WTC11 (cell line): Measurements from ENCODE around the gene TM9SF3. TPM values are rescaled to one million over a fixed set of nuclear protein-coding genes. Genes with fewer than 3 reads are reported as not detected.

Experiments used
- ATAC-seq: fragments of 200-7000 bp; cut with Tn5 transposase; 2 replicates; pipeline ENCODE4 v1.10.0; 2021; ENCODE audit warnings: mild to moderate bottlenecking, moderate library complexity
- CTCF ChIA-PET: fragments of 300-600 bp; sonication (Branson Sonifier 250); formaldehyde crosslinking; loops from one replicate; lab custom pipeline; 2021; ENCODE audit warnings: antibody characterized with exemption; lab: Charles Lee
- POLR2A ChIA-PET: fragments of 350-600 bp; sonication (Branson Sonifier 250); formaldehyde crosslinking; loops from one replicate; lab custom pipeline; 2021; ENCODE audit warnings: antibody characterized with exemption; lab: Charles Lee
- DNase-seq: peaks from one replicate; pipeline ENCODE4 v3.0.0; 2021; ENCODE audit warnings: low spot score
- H3K27ac Mint-ChIP-seq: 2 replicates; pipeline ENCODE4 v1.8.0; 2021; ENCODE audit warnings: mixed read lengths
- H3K27me3 Mint-ChIP-seq: 2 replicates; pipeline ENCODE4 v1.8.0; 2021; ENCODE audit warnings: low read depth, mild to moderate bottlenecking, moderate library complexity, mixed read lengths
- H3K36me3 Mint-ChIP-seq: 2 replicates; pipeline ENCODE4 v1.8.0; 2021; ENCODE audit warnings: mixed read lengths
- H3K4me1 Mint-ChIP-seq: 2 replicates; pipeline ENCODE4 v1.8.0; 2022; ENCODE audit warnings: mixed read lengths
- H3K4me3 Mint-ChIP-seq: 2 replicates; pipeline ENCODE4 v1.8.0; 2021; ENCODE audit warnings: mild to moderate bottlenecking, moderate library complexity, mixed read lengths
- H3K9me3 Mint-ChIP-seq: 2 replicates; pipeline ENCODE4 v1.8.0; 2021; ENCODE audit warnings: mixed read lengths
- AFF4 ChIP-seq: sonication (generic); formaldehyde crosslinking; IDR thresholded peaks from 2 replicates; pipeline ENCODE4 v1.8.1; 2023; ENCODE audit warnings: mild to moderate bottlenecking, missing genetic modification reagents, borderline replicate concordance
- AR ChIP-seq: fragments of 250-450 bp; sonication (Bioruptor Pico); IDR thresholded peaks from 2 replicates; pipeline ENCODE4 v1.9.0; 2021; ENCODE audit warnings: mild to moderate bottlenecking
- ELF4 ChIP-seq: sonication (generic); formaldehyde crosslinking; IDR thresholded peaks from 2 replicates; pipeline ENCODE4 v1.8.1; 2022; ENCODE audit warnings: low read depth, mild to moderate bottlenecking, moderate library complexity, missing genetic modification reagents
- EMX1 ChIP-seq: fragments of 250-450 bp; sonication (Bioruptor Pico); IDR thresholded peaks from 2 replicates; pipeline ENCODE4 v1.8.0; 2021; ENCODE audit warnings: mild to moderate bottlenecking
- HMGA2 ChIP-seq: fragments of 250-450 bp; sonication (Bioruptor Pico); IDR thresholded peaks from 2 replicates; pipeline ENCODE4 v1.4.0; 2021; ENCODE audit warnings: mild to moderate bottlenecking, moderate library complexity
- MAX ChIP-seq: sonication (generic); formaldehyde crosslinking; IDR thresholded peaks from 2 replicates; pipeline ENCODE4 v1.8.0; 2022; ENCODE audit warnings: mild to moderate bottlenecking, missing genetic modification reagents
- OVOL2 ChIP-seq: fragments of 250-450 bp; sonication (Bioruptor Pico); IDR thresholded peaks from 2 replicates; pipeline ENCODE4 v1.9.0; 2021; ENCODE audit warnings: mild to moderate bottlenecking, borderline replicate concordance
- PRRX2 ChIP-seq: fragments of 250-450 bp; sonication (Bioruptor Pico); IDR thresholded peaks from 2 replicates; pipeline ENCODE4 v1.8.0; 2021; ENCODE audit warnings: mild to moderate bottlenecking
- SP1 ChIP-seq: sonication (generic); formaldehyde crosslinking; conservative IDR thresholded peaks from 2 replicates; pipeline ENCODE4 v1.8.1; 2022; ENCODE audit warnings: missing genetic modification reagents
- total RNA-seq: library from RNA; stranded (reverse); gene quantifications from 3 replicates; pipeline ENCODE4 v1.2.3, GENCODE V29; 2021
- TF ChIP-seq, protein P1 (sequence below): sonication (generic); formaldehyde crosslinking; IDR thresholded peaks from 2 replicates; pipeline ENCODE4 v1.8.1; 2023; ENCODE audit warnings: mild to moderate bottlenecking, missing genetic modification reagents, moderate library complexity
- TF ChIP-seq, protein P2 (sequence below): fragments of 250-450 bp; sonication (Bioruptor Pico); IDR thresholded peaks from 2 replicates; pipeline ENCODE4 v2.1.2; 2022; ENCODE audit warnings: mild to moderate bottlenecking, moderate library complexity

Gene TM9SF3
- total RNA-seq, 1 experiment from 2014 or later = 116 TPM

DNA sequence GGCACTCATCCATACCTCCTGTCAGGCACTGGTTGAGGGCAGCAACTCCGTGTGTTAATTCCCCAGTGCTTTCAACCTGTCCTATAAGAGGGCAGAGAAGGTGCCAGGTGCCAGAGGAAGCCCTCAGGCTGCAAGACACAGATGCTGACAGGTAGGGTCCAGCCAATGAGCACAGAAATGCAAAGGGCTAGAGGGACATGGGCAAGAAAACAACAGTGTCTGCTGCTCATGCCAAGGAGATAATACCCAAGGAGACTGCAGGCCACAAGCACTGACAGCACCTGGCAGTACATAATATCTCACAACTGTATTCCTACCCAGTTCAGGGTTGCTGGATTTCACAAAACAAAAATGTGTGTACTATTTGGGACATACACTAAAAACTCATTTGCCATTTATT is 38.4 kb upstream of the TM9SF3 start:
- TF ChIP-seq, protein P1, sequence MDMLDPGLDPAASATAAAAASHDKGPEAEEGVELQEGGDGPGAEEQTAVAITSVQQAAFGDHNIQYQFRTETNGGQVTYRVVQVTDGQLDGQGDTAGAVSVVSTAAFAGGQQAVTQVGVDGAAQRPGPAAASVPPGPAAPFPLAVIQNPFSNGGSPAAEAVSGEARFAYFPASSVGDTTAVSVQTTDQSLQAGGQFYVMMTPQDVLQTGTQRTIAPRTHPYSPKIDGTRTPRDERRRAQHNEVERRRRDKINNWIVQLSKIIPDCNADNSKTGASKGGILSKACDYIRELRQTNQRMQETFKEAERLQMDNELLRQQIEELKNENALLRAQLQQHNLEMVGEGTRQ (CRISPR knock-in tag) = no peak
- TF ChIP-seq SP1 (CRISPR knock-in tag) (no peak), AR (CRISPR knock-in tag) (no peak), OVOL2 (CRISPR knock-in tag) (no peak), HMGA2 (CRISPR knock-in tag) (no peak), AFF4 (CRISPR knock-in tag) (no peak), ELF4 (CRISPR knock-in tag) (no peak), PRRX2 (CRISPR knock-in tag) (no peak), EMX1 (CRISPR knock-in tag) (no peak)
- H3K4me1 Mint-ChIP-seq = no peaks in the 10 kb centered on the region
- H3K4me3 Mint-ChIP-seq = no peak overlapping the region
- H3K9me3 Mint-ChIP-seq = no peaks in the 10 kb centered on the region
- no peak overlapping the region for H3K27ac Mint-ChIP-seq
- ChIA-PET CTCF (no interaction called here), POLR2A (no interaction called here)
- DNase-seq (no peak), ATAC-seq (no peak)
- H3K27me3 Mint-ChIP-seq = no peaks in the 10 kb centered on the region
- H3K36me3 Mint-ChIP-seq = no peaks in the 10 kb centered on the region; the same call in 1 of the 2 replicates

- no peak for ATAC-seq
- CTCF ChIA-PET = interaction anchor here (1.6 kb wide), 1 partner anchor 403 kb away, joined by 4 read pairs; no protein-coding TSS in a partner anchor
- no peaks in the 10 kb centered on the region for H3K9me3 Mint-ChIP-seq
- no peaks in the 10 kb centered on the region; the same call in 1 of the 2 replicates for H3K4me1 Mint-ChIP-seq
- H3K36me3 Mint-ChIP-seq = no peaks in the 10 kb centered on the region; the same call in 1 of the 2 replicates
- POLR2A ChIA-PET = no interaction called here
- TF ChIP-seq, protein P2, sequence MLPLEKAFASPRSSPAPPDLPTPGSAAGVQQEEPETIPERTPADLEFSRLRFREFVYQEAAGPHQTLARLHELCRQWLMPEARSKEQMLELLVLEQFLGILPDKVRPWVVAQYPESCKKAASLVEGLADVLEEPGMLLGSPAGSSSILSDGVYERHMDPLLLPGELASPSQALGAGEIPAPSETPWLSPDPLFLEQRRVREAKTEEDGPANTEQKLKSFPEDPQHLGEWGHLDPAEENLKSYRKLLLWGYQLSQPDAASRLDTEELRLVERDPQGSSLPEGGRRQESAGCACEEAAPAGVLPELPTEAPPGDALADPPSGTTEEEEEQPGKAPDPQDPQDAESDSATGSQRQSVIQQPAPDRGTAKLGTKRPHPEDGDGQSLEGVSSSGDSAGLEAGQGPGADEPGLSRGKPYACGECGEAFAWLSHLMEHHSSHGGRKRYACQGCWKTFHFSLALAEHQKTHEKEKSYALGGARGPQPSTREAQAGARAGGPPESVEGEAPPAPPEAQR (CRISPR knock-in tag) = no peak
- no peak for TF ChIP-seq MAX
- no peak overlapping the region for H3K4me3 Mint-ChIP-seq
- no peaks in the 10 kb centered on the region; the same call in 1 of the 2 replicates for H3K27me3 Mint-ChIP-seq
- H3K27ac Mint-ChIP-seq = no peak overlapping the region
- no peak for DNase-seq
Observed at GRCh38 chr10:96622013-96622787, 35.4 kb upstream of the TM9SF3 start.
